Neural cell (in vitro differentiated cells): ENCODE results near the gene ZDHHC9.

Experiments used
- EP300 ChIP-seq: fragments of 450-650 bp; conservative IDR thresholded peaks from 2 replicates; pipeline ENCODE4 v1.6.1; 2014; ENCODE audit warnings: antibody characterized with exemption, mild to moderate bottlenecking, moderate library complexity; ENCODE audit not compliant: poor library complexity, severe bottlenecking
- EZH2 ChIP-seq: fragments of 200-600, 300-800 bp; shearing (Covaris generic), sonication (generic); IDR thresholded peaks from 2 replicates; pipeline ENCODE4 v1.6.1; 2014; ENCODE audit warnings: antibody characterized with exemption, low read length, borderline replicate concordance, mild to moderate bottlenecking; ENCODE audit not compliant: insufficient read depth, poor library complexity, severe bottlenecking
- POLR2AphosphoS5 ChIP-seq: IDR thresholded peaks from 2 replicates; pipeline ENCODE4 v1.6.1; 2012
- RAD21 ChIP-seq: fragments of 450-650 bp; conservative IDR thresholded peaks from 2 replicates; pipeline ENCODE4 v1.6.1; 2014; ENCODE audit warnings: antibody characterized with exemption, mild to moderate bottlenecking, moderate library complexity
- SMC3 ChIP-seq: fragments of 450-650 bp; conservative IDR thresholded peaks from 2 replicates; pipeline ENCODE4 v1.6.1; 2014; ENCODE audit warnings: antibody characterized with exemption, mild to moderate bottlenecking, moderate library complexity; ENCODE audit not compliant: poor library complexity
- TAF1 ChIP-seq: IDR thresholded peaks from 2 replicates; pipeline ENCODE4 v1.6.1; 2012; ENCODE audit warnings: low read depth
- TF ChIP-seq, protein P1 (sequence below): fragments of 450-650 bp; IDR thresholded peaks from 2 replicates; pipeline ENCODE4 v1.5.1; 2014; ENCODE audit warnings: antibody characterized with exemption, mild to moderate bottlenecking, moderate library complexity; ENCODE audit not compliant: poor library complexity, severe bottlenecking
- TF ChIP-seq, protein P2 (sequence below): IDR thresholded peaks from 2 replicates; pipeline ENCODE4 v1.6.1; 2012; ENCODE audit warnings: borderline replicate concordance

DNA sequence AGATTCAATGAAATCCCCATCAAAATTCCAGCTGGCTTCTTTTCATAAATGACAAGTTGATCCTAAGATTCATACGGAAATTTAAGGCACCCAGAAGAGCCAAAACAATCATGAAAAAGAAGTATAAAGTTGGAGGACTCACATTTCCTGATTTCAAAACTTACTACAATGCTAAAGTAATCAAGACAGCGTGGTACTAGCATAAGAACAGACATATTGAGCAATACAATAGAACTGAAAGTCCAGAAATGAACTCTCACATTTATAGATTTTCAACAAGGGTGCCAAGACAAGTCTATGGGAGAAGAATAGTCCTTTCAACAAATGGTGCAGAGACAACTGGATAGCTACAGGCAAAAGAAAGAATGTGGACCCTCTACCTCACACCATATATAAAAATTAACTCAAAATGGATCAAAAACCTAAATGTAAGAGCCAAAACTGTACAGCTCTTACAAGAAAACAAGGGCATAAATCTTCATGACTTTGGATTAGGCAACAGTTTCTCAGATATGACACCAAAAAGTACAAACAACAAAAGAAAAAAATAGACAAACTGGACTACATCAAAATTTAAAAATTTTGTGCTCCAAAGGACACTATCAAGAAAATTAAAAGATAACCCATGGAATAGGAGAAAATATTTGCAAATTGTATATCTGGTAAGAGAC is 35.4 kb downstream of the ZDHHC9 start:
- TF ChIP-seq, protein P1, sequence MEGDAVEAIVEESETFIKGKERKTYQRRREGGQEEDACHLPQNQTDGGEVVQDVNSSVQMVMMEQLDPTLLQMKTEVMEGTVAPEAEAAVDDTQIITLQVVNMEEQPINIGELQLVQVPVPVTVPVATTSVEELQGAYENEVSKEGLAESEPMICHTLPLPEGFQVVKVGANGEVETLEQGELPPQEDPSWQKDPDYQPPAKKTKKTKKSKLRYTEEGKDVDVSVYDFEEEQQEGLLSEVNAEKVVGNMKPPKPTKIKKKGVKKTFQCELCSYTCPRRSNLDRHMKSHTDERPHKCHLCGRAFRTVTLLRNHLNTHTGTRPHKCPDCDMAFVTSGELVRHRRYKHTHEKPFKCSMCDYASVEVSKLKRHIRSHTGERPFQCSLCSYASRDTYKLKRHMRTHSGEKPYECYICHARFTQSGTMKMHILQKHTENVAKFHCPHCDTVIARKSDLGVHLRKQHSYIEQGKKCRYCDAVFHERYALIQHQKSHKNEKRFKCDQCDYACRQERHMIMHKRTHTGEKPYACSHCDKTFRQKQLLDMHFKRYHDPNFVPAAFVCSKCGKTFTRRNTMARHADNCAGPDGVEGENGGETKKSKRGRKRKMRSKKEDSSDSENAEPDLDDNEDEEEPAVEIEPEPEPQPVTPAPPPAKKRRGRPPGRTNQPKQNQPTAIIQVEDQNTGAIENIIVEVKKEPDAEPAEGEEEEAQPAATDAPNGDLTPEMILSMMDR, result no peak
- TF ChIP-seq EP300 (no peak), SMC3 (no peak), RAD21 (no peak), EZH2 (no peak), TAF1 (no peak), POLR2AphosphoS5 (no peak)
- TF ChIP-seq, protein P2, sequence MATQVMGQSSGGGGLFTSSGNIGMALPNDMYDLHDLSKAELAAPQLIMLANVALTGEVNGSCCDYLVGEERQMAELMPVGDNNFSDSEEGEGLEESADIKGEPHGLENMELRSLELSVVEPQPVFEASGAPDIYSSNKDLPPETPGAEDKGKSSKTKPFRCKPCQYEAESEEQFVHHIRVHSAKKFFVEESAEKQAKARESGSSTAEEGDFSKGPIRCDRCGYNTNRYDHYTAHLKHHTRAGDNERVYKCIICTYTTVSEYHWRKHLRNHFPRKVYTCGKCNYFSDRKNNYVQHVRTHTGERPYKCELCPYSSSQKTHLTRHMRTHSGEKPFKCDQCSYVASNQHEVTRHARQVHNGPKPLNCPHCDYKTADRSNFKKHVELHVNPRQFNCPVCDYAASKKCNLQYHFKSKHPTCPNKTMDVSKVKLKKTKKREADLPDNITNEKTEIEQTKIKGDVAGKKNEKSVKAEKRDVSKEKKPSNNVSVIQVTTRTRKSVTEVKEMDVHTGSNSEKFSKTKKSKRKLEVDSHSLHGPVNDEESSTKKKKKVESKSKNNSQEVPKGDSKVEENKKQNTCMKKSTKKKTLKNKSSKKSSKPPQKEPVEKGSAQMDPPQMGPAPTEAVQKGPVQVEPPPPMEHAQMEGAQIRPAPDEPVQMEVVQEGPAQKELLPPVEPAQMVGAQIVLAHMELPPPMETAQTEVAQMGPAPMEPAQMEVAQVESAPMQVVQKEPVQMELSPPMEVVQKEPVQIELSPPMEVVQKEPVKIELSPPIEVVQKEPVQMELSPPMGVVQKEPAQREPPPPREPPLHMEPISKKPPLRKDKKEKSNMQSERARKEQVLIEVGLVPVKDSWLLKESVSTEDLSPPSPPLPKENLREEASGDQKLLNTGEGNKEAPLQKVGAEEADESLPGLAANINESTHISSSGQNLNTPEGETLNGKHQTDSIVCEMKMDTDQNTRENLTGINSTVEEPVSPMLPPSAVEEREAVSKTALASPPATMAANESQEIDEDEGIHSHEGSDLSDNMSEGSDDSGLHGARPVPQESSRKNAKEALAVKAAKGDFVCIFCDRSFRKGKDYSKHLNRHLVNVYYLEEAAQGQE, result no peak
